Endothelial cell of umbilical vein (primary cell): ENCODE data around the gene GRK1. TPM values are rescaled to one million over a fixed set of nuclear protein-coding genes. Genes with fewer than 3 reads are reported as not detected.

Source experiments
- BruUV-seq: library from RNA; stranded (reverse); fragments of 400-500 nt; replicated peaks from 2 replicates; lab custom pipeline; 2021; lab: Mats Ljungman, UMichigan
- CTCF ChIA-PET: fragments of 300-600, 350-600 bp; sonication (Branson Sonifier 250); formaldehyde crosslinking; loops from one replicate; lab custom pipeline; 2021; ENCODE audit warnings: antibody characterized with exemption, inconsistent platforms; lab: Charles Lee
- POLR2A ChIA-PET: fragments of 300-600, 350-600 bp; sonication (Branson Sonifier 250); formaldehyde crosslinking; loops from one replicate; lab custom pipeline; 2021; ENCODE audit warnings: antibody characterized with exemption, inconsistent platforms; lab: Charles Lee
- DNase-seq: peaks from one replicate; pipeline ENCODE4 v3.0.0-alpha.2; 2011; ENCODE audit warnings: low read depth, low spot score
- FAIRE-seq: peaks from 2 replicates; lab custom pipeline; 2011; peaks lifted over from hg19 to GRCh38; lab: Jason Lieb, UNC
- H2AFZ ChIP-seq: 2 replicates; pipeline ENCODE4 v1.6.0; 2012; ENCODE audit warnings: low read depth, low read length, control low read depth, inconsistent platforms
- H3K27ac ChIP-seq: 2 replicates; pipeline ENCODE4 v1.5.1; 2011; ENCODE audit warnings: low read depth, mild to moderate bottlenecking, control low read depth, low read length, moderate library complexity; ENCODE audit not compliant: insufficient read depth
- H3K27me3 ChIP-seq, 2 experiments: 2 replicates each; pipeline versions ENCODE4 v1.6.0 to v1.6.1; 2011; ENCODE audit warnings: low read length in 2 of 2, mixed read lengths in 1 of 2; ENCODE audit not compliant: control insufficient read depth in 2 of 2, insufficient read depth in 2 of 2
- H3K36me3 ChIP-seq, 2 experiments: 2 replicates in 1 of 2; 3 replicates in 1 of 2; pipeline ENCODE4 v1.5.1; 2011; ENCODE audit warnings: low read length in 2 of 2, mild to moderate bottlenecking in 1 of 2, moderate library complexity in 1 of 2; ENCODE audit not compliant: control insufficient read depth in 2 of 2, insufficient read depth in 2 of 2; ENCODE audit errors: extremely low read depth in 1 of 2
- H3K4me1 ChIP-seq: 3 replicates; pipeline ENCODE4 v1.5.1; 2011; ENCODE audit warnings: mild to moderate bottlenecking, low read length; ENCODE audit not compliant: control insufficient read depth, insufficient read depth; ENCODE audit errors: extremely low read depth
- H3K4me2 ChIP-seq: 2 replicates; pipeline ENCODE4 v1.6.1; 2011; ENCODE audit warnings: low read length, control low read depth, mixed read lengths; ENCODE audit not compliant: insufficient read depth
- H3K4me3 ChIP-seq, 3 experiments: fragments of 200-600 bp in 1 of 3; sonication (generic), shearing (Covaris generic) in 1 of 3; replicated peaks in 1 of 3; 2 replicates each; pipeline ENCODE4 v1.5.1; 2011 to 2016; ENCODE audit warnings: control low read depth in 3 of 3, low read length in 3 of 3, mild to moderate bottlenecking in 2 of 3, inconsistent platforms in 1 of 3, low read depth in 1 of 3, moderate library complexity in 1 of 3; ENCODE audit not compliant: insufficient read depth in 1 of 3
- H3K79me2 ChIP-seq: 2 replicates; pipeline ENCODE4 v1.6.0; 2012; ENCODE audit warnings: low read length, inconsistent platforms; ENCODE audit not compliant: control insufficient read depth, insufficient read depth
- H3K9ac ChIP-seq: replicated peaks from 2 replicates; pipeline ENCODE3; 2011; ENCODE audit warnings: low read length, control low read depth; ENCODE audit not compliant: insufficient read depth; ENCODE audit errors: extremely low read depth
- H3K9me1 ChIP-seq: replicated peaks from 3 replicates; pipeline ENCODE4 v1.6.0; 2011; ENCODE audit warnings: mild to moderate bottlenecking, low read length; ENCODE audit not compliant: control insufficient read depth, insufficient read depth; ENCODE audit errors: extremely low read depth
- H3K9me3 ChIP-seq: replicated peaks from 2 replicates; pipeline ENCODE4 v1.5.1; 2012; ENCODE audit warnings: low read length, inconsistent platforms; ENCODE audit not compliant: control insufficient read depth, insufficient read depth
- H4K20me1 ChIP-seq: replicated peaks from 2 replicates; pipeline ENCODE3; 2011; ENCODE audit warnings: mild to moderate bottlenecking, low read length; ENCODE audit not compliant: control insufficient read depth, insufficient read depth; ENCODE audit errors: extremely low read depth
- EZH2 ChIP-seq: IDR thresholded peaks from 2 replicates; pipeline ENCODE4 v1.6.1; 2012; ENCODE audit warnings: borderline replicate concordance, low read depth, mild to moderate bottlenecking, moderate library complexity, low read length, inconsistent platforms; ENCODE audit not compliant: severe bottlenecking
- FOS ChIP-seq: IDR thresholded peaks from 2 replicates; pipeline ENCODE4 v1.6.1; 2011; ENCODE audit warnings: mild to moderate bottlenecking, low read length, moderate library complexity, borderline replicate concordance; ENCODE audit not compliant: insufficient read depth
- GATA2 ChIP-seq: IDR thresholded peaks from 2 replicates; pipeline ENCODE4 v1.7.0; 2011; ENCODE audit warnings: low read depth, mild to moderate bottlenecking, moderate library complexity, mixed read lengths, low read length; ENCODE audit not compliant: insufficient read length, insufficient read depth
- JUN ChIP-seq: IDR thresholded peaks from 2 replicates; pipeline ENCODE4 v1.6.1; 2011; ENCODE audit warnings: borderline replicate concordance, low read depth; ENCODE audit not compliant: insufficient read length, insufficient read depth
- POLR2A ChIP-seq: IDR thresholded peaks from 2 replicates; pipeline ENCODE4 v1.6.1; 2012; ENCODE audit warnings: low read depth, mild to moderate bottlenecking, control low read depth, low read length
- POLR2AphosphoS5 ChIP-seq: IDR thresholded peaks from 2 replicates; pipeline ENCODE4 v1.6.1; 2012; ENCODE audit warnings: low read depth, mild to moderate bottlenecking, control low read depth, low read length, moderate library complexity; ENCODE audit not compliant: insufficient read depth
- dilution Hi-C: fragments of 300-500 bp; cut with MboI; formaldehyde crosslinking; loops from one replicate; pipeline ENCODE4 v1.15.0; 2019; ENCODE audit warnings: low sequenced_read_pairs; ENCODE audit not compliant: extremely low pct_ligation_motif_present
- intact Hi-C: fragments of 100-400 bp; cut with micrococcal nuclease; formaldehyde crosslinking; loops from one replicate; pipeline ENCODE4 v1.10.0; 2022
- polyA plus RNA-seq, 4 experiments: library from polyadenylated mRNA; depleted of rRNA in 3 of 4; stranded (reverse) in 3 of 4; unstranded in 1 of 4; fragments of >200 nt; gene quantifications; 2 replicates each; pipeline versions ENCODE4 v1.2.1 to v1.2.3, GENCODE V29; 2011 to 2012; ENCODE audit warnings: missing spikeins in 1 of 4
- total RNA-seq: library from RNA; stranded (reverse); gene quantifications from 2 replicates; pipeline ENCODE4 v1.2.3, GENCODE V29; 2021
- TF ChIP-seq, protein P1 (sequence below), 2 donors: IDR thresholded peaks; 1 replicate in 1 of 2; 2 replicates in 1 of 2; pipeline ENCODE4 v1.5.1; 2011; ENCODE audit warnings: low read length in 2 of 2, mild to moderate bottlenecking in 2 of 2, moderate library complexity in 2 of 2, control low read depth in 1 of 2, inconsistent platforms in 1 of 2, low read depth in 1 of 2; ENCODE audit not compliant: insufficient read depth in 1 of 2; ENCODE audit errors: extremely low read depth in 1 of 2
- TF ChIP-seq, protein P2 (sequence below): IDR thresholded peaks from 2 replicates; pipeline ENCODE4 v1.6.1; 2011; ENCODE audit not compliant: insufficient read depth, insufficient read length

GRK1 gene
- total and polyA plus RNA-seq, 2 donors (not counting 3 experiments of a cell fraction or from before 2014, with no cell fraction given): not detected

DNA sequence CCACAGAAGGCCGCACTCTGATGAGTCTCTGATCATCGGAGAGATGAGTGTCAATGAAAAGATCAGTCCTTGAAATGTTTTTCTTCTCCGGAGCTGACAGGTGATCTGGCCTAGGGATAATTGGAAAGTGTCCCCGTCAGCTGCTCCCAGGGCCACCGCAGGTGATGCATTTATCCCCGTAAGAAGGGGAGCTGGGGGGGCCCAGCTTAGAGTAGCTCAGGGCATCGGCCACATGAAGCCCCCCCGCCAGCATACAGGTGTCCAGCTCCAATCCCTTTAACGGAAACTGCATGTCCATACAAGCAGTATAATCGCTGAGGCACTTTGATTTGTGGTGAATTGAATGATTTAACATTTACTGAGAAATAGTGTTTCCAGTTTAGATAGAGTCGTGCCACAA is 36.7 kb upstream of the GRK1 start:
- no peak overlapping the region for H3K4me3 ChIP-seq
- no TSS peak for BruUV-seq
- peaks cover 7% of the 10 kb centered on the region for H3K4me1 ChIP-seq
- no peaks in the 10 kb centered on the region for H4K20me1 ChIP-seq
- H3K79me2 ChIP-seq: peaks cover 53% of the 10 kb centered on the region
- intact Hi-C loops: no loop called here
- H3K9me3 ChIP-seq: no peaks in the 10 kb centered on the region
- DNase-seq: no peak
- dilution Hi-C loops: no loop called here
- H3K9ac ChIP-seq: no peak overlapping the region
- TF ChIP-seq, protein P1, sequence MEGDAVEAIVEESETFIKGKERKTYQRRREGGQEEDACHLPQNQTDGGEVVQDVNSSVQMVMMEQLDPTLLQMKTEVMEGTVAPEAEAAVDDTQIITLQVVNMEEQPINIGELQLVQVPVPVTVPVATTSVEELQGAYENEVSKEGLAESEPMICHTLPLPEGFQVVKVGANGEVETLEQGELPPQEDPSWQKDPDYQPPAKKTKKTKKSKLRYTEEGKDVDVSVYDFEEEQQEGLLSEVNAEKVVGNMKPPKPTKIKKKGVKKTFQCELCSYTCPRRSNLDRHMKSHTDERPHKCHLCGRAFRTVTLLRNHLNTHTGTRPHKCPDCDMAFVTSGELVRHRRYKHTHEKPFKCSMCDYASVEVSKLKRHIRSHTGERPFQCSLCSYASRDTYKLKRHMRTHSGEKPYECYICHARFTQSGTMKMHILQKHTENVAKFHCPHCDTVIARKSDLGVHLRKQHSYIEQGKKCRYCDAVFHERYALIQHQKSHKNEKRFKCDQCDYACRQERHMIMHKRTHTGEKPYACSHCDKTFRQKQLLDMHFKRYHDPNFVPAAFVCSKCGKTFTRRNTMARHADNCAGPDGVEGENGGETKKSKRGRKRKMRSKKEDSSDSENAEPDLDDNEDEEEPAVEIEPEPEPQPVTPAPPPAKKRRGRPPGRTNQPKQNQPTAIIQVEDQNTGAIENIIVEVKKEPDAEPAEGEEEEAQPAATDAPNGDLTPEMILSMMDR (IDR thresholded peaks at IDR 0.05; ENCODE audit: extremely low read depth in 1 of 2, insufficient read depth in 1 of 2, low read depth in 1 of 2, low read length in 2 of 2): no peak
- TF ChIP-seq EZH2: no peak
- no peak for TF ChIP-seq GATA2
- TF ChIP-seq FOS: no peak
- no peak for TF ChIP-seq POLR2A
- TF ChIP-seq POLR2AphosphoS5: no peak
- TF ChIP-seq, protein P2, sequence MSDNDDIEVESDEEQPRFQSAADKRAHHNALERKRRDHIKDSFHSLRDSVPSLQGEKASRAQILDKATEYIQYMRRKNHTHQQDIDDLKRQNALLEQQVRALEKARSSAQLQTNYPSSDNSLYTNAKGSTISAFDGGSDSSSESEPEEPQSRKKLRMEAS: no peak
- no peak for TF ChIP-seq JUN
- ChIA-PET CTCF (no interaction called here), POLR2A (no interaction called here)
- no peak overlapping the region for H3K4me2 ChIP-seq
- peaks cover 3 to 30% of the 10 kb centered on the region in 2 experiments for H3K36me3 ChIP-seq
- H3K9me1 ChIP-seq: no peaks in the 10 kb centered on the region
- no peak overlapping the region for H3K27ac ChIP-seq
- no peak overlapping the region for H2AFZ ChIP-seq
- no peaks in the 10 kb centered on the region for H3K27me3 ChIP-seq
- no peak for FAIRE-seq
